A549 treated with AZD2906 at 1 μM for 4 hours (cell line): Measurements from ENCODE around the gene RIOK2. TPM values are rescaled to one million over a fixed set of nuclear protein-coding genes. Genes with fewer than 3 reads are reported as not detected.

Source experiments
- total RNA-seq: library from RNA; stranded (reverse); fragments of 200-300 nt; extraction: Qiagen RNA extraction; gene quantifications from 5 replicates; pipeline ENCODE4 v1.2.3, GENCODE V29; 2022

RIOK2 gene
- total RNA-seq = 16.9 to 22.1 TPM (median 20.4 TPM) in 5 replicates

DNA sequence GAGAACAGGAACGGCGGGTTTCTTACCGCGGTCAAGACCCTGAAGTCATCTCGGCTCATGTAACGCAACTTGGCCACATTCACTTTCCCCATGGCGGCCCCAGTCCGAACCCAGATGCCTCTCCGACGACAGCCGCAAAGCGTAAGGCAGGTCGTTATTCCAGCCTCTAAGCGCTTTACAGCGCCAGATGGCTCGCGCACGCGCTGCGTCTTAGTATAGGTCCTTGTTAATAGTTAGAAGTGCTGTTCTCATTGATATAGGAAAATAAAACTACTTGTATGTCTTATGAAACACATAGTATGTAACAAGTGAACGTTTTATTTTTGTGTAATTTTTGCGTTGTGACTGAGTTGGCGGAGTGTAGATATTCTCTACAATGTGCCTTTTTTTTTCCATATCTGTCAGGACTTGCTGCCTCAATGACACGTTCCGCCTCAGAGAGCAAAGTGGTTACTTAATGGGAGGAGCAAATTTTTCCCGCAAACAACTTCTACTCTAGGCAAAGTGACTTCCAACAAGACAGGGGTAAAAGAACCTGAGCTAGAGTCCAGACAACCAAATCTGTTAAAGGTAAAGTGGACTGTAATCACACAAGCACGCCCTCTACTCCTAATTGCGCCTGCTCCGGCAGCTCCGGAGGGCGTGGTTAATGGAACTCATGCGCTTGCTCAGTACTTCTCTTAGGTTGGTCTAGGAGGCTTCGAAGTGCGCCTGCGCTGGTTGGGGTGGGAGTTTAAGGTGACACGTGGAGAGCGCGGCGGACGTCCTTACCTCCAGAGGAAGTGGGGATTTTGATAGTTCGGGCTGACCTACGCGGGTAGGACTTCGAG is at the start of gene RIOK2:
RIOK2 (minus strand) TSS at position 148 of the 830 bp plus-strand sequence; CDS start at position 92, 56 bp downstream.

GRCh38 chr5:97142521-97143254 is 40.4 kb downstream of the RIOK2 start, which contains the start of gene LIX1:
Gene LIX1, minus strand, starts transcription at chr5:97142611. Its CDS starts 35 bp downstream, at chr5:97142576.

Other genes with a start within 250 kb of the RIOK2 start
- 5.1 to 7.0 TPM (median 6.8 TPM) in 5 replicates for gene LNPEP, start 247.2 kb downstream of the RIOK2 start, total RNA-seq
- gene LIX1, start 40.6 kb downstream of the RIOK2 start, total RNA-seq = not detected in 5 replicates